ENCODE data around the gene HSDL1.

- no peak for TF ChIP-seq ZNF302 (CRISPR knock-in tag; IDR thresholded peaks at IDR 0.05)
- no peak for TF ChIP-seq CTCF (IDR thresholded peaks at IDR 0.05)
- TF ChIP-seq EP300 (IDR thresholded peaks at IDR 0.05) = no peak
- TF ChIP-seq, protein P1, sequence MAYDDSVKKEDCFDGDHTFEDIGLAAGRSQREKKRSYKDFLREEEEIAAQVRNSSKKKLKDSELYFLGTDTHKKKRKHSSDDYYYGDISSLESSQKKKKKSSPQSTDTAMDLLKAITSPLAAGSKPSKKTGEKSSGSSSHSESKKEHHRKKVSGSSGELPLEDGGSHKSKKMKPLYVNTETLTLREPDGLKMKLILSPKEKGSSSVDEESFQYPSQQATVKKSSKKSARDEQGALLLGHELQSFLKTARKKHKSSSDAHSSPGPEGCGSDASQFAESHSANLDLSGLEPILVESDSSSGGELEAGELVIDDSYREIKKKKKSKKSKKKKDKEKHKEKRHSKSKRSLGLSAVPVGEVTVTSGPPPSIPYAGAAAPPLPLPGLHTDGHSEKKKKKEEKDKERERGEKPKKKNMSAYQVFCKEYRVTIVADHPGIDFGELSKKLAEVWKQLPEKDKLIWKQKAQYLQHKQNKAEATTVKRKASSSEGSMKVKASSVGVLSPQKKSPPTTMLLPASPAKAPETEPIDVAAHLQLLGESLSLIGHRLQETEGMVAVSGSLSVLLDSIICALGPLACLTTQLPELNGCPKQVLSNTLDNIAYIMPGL (CRISPR knock-in tag; IDR thresholded peaks at IDR 0.05; ENCODE audit: borderline replicate concordance) = no peak
- no peak for TF ChIP-seq MAX (IDR thresholded peaks at IDR 0.05)
Observed at GRCh38 chr16:84082835-84083569, 62.0 kb downstream of the HSDL1 start.
